ENCODE measurements around the gene CRKL.

The CRKL gene

GRCh38 chr22:20992456-20993303 lies 75.5 kb downstream of the CRKL start:
- ChIA-PET POLR2A (interaction anchor here (4.6 to 5.5 kb wide), 2 partner anchors 10 to 11 kb away, joined by 28 to 43 read pairs; partner anchors contain the start of genes LZTR1 and THAP7), CTCF (no interaction called here)
- TF ChIP-seq SP1 (IDR thresholded peaks at IDR 0.05): no peak
- TF ChIP-seq HDGF (IDR thresholded peaks at IDR 0.05; ENCODE audit: borderline replicate concordance): no peak
- TF ChIP-seq FOXA1 (IDR thresholded peaks at IDR 0.05): no peak
- TF ChIP-seq L3MBTL2 (conservative IDR thresholded peaks at IDR 0.05): no peak
- TF ChIP-seq PKNOX1 (IDR thresholded peaks at IDR 0.05): no peak
- no peak for TF ChIP-seq NFRKB (IDR thresholded peaks at IDR 0.05)
- no peak for TF ChIP-seq ARNT (IDR thresholded peaks at IDR 0.05)
- TF ChIP-seq SUZ12 (IDR thresholded peaks at IDR 0.05): no peak
- no peak for TF ChIP-seq FOXK2 (IDR thresholded peaks at IDR 0.05)
- no peak for TF ChIP-seq BHLHE40 (IDR thresholded peaks at IDR 0.05; ENCODE audit: borderline replicate concordance)
- no peak for TF ChIP-seq FOXM1 (IDR thresholded peaks at IDR 0.05; ENCODE audit: borderline replicate concordance)
- no peak for TF ChIP-seq ZNF384 (IDR thresholded peaks at IDR 0.05)
- TF ChIP-seq LEF1 (IDR thresholded peaks at IDR 0.05; ENCODE audit: borderline replicate concordance): no peak
- no peak for TF ChIP-seq ELF4 (IDR thresholded peaks at IDR 0.05)
- TF ChIP-seq TARDBP (IDR thresholded peaks at IDR 0.05): no peak
- TF ChIP-seq CTBP1 (IDR thresholded peaks at IDR 0.05; ENCODE audit: borderline replicate concordance): no peak
- DNase-seq (ENCODE audit: extremely low spot score): no peak

DNA sequence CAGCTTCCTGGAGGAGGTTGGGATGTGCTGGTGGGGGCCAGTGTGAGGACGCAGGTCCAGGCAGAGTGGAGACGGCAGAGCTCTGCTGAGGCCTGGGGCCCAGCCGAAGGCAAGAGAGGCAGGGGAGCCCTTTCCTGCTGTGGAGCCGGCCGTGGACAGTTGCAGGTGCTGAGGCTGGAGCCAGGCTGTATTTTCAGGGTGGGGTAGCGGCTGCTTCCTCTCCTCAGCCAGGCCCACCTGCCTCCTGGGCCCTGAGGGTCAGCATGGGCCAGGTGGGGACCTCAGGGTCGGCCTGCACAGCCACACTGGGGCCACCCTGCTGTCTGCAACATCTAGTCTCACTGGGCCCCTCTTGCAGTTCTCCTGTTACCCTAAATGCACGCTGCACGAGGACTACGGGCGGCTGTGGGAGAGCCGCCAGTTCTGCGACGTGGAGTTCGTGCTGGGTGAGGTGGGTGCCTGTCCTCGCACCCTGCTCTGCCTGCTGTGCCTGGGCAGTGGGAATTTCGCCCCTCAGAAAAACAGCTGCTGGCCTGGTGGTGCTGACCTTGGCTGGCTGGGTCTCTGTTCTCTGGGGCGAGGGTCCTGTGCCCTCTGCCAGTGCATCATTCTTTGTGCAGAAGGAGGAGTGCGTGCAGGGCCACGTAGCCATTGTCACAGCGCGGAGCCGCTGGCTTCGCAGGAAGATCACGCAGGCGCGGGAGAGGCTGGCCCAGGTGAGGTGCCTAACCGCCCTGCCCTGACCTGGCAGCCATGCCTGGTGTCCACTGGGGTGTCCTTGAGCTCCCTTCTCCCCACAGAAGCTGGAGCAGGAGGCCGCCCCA lies 76.3 kb downstream of the CRKL start:
- POLR2A ChIA-PET: interaction anchor here (4.6 to 5.5 kb wide), 2 partner anchors 9 to 12 kb away, joined by 28 to 43 read pairs; partner anchors contain the start of genes LZTR1 and THAP7
- TF ChIP-seq ZNF384 (IDR thresholded peaks at IDR 0.05) (no peak), ARNT (IDR thresholded peaks at IDR 0.05) (no peak), SUZ12 (IDR thresholded peaks at IDR 0.05) (no peak), SP1 (IDR thresholded peaks at IDR 0.05) (no peak), LEF1 (IDR thresholded peaks at IDR 0.05; ENCODE audit: borderline replicate concordance) (no peak), TARDBP (IDR thresholded peaks at IDR 0.05) (no peak), ELF4 (IDR thresholded peaks at IDR 0.05) (no peak), FOXK2 (IDR thresholded peaks at IDR 0.05) (no peak), BHLHE40 (IDR thresholded peaks at IDR 0.05; ENCODE audit: borderline replicate concordance) (no peak), HDGF (IDR thresholded peaks at IDR 0.05; ENCODE audit: borderline replicate concordance) (no peak), NFRKB (IDR thresholded peaks at IDR 0.05) (no peak), CTBP1 (IDR thresholded peaks at IDR 0.05; ENCODE audit: borderline replicate concordance) (no peak)
- no peak for DNase-seq (ENCODE audit: extremely low spot score)
- CTCF ChIA-PET: no interaction called here

GRCh38 chr22:20994128-20994901 lies 77.1 kb downstream of the CRKL start:
- POLR2A ChIA-PET: interaction anchor here (5.5 kb wide), 1 partner anchor 13 kb away, joined by 43 read pairs; the partner anchor contains the start of gene LZTR1
- TF ChIP-seq HDGF (IDR thresholded peaks at IDR 0.05; ENCODE audit: borderline replicate concordance) (no peak), CTBP1 (IDR thresholded peaks at IDR 0.05; ENCODE audit: borderline replicate concordance) (no peak), ELF4 (IDR thresholded peaks at IDR 0.05) (no peak), FOXK2 (IDR thresholded peaks at IDR 0.05) (no peak), PKNOX1 (IDR thresholded peaks at IDR 0.05) (no peak), NFRKB (IDR thresholded peaks at IDR 0.05) (no peak), TARDBP (IDR thresholded peaks at IDR 0.05) (no peak), ZNF384 (IDR thresholded peaks at IDR 0.05) (no peak), SUZ12 (IDR thresholded peaks at IDR 0.05) (no peak), L3MBTL2 (conservative IDR thresholded peaks at IDR 0.05) (no peak), BHLHE40 (IDR thresholded peaks at IDR 0.05; ENCODE audit: borderline replicate concordance) (no peak), FOXA1 (IDR thresholded peaks at IDR 0.05) (no peak)
- no peak for DNase-seq (ENCODE audit: extremely low spot score)
- CTCF ChIA-PET: no interaction called here

GRCh38 chr22:20994902-20995241 lies 77.7 kb downstream of the CRKL start:
- ChIA-PET POLR2A (no interaction called here), CTCF (no interaction called here)
- DNase-seq (ENCODE audit: extremely low spot score): no peak
- no peak for TF ChIP-seq TARDBP (IDR thresholded peaks at IDR 0.05)
- no peak for TF ChIP-seq HDGF (IDR thresholded peaks at IDR 0.05; ENCODE audit: borderline replicate concordance)
- TF ChIP-seq FOXK2 (IDR thresholded peaks at IDR 0.05): no peak
- no peak for TF ChIP-seq ARNT (IDR thresholded peaks at IDR 0.05)
- no peak for TF ChIP-seq ELF4 (IDR thresholded peaks at IDR 0.05)
- no peak for TF ChIP-seq SP1 (IDR thresholded peaks at IDR 0.05)
- no peak for TF ChIP-seq BHLHE40 (IDR thresholded peaks at IDR 0.05; ENCODE audit: borderline replicate concordance)
- TF ChIP-seq FOXA1 (IDR thresholded peaks at IDR 0.05): no peak
- no peak for TF ChIP-seq FOXM1 (IDR thresholded peaks at IDR 0.05; ENCODE audit: borderline replicate concordance)
- TF ChIP-seq ZNF384 (IDR thresholded peaks at IDR 0.05): no peak
- no peak for TF ChIP-seq LEF1 (IDR thresholded peaks at IDR 0.05; ENCODE audit: borderline replicate concordance)
- TF ChIP-seq L3MBTL2 (conservative IDR thresholded peaks at IDR 0.05): no peak
- TF ChIP-seq PKNOX1 (IDR thresholded peaks at IDR 0.05): no peak
- no peak for TF ChIP-seq CTBP1 (IDR thresholded peaks at IDR 0.05; ENCODE audit: borderline replicate concordance)
- TF ChIP-seq NFRKB (IDR thresholded peaks at IDR 0.05): no peak
- TF ChIP-seq SUZ12 (IDR thresholded peaks at IDR 0.05): no peak

Data from HEK293T (cell line).